Measurements from ENCODE around the gene BCL2L14.

The BCL2L14 gene

DNA sequence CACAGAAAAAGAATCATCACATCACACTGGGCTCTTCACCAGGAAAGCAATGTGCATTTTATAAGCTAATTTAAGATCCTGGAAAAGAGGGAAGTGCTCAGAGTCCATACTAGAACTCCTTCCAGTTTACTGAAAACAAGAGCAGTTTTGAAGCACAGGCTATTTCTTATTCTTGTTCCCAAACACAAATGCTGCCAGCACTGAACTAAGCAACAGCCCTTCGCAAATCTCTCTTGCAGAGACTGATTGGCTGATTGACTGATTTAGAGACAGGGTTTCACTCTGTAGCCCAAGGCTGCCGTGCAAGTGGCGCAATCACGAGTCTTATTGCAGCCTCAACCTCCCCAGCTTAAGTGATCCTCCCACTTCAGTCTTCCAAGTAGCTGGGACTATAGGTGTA lies 44.8 kb downstream of the BCL2L14 start:
- TF ChIP-seq, protein P1, sequence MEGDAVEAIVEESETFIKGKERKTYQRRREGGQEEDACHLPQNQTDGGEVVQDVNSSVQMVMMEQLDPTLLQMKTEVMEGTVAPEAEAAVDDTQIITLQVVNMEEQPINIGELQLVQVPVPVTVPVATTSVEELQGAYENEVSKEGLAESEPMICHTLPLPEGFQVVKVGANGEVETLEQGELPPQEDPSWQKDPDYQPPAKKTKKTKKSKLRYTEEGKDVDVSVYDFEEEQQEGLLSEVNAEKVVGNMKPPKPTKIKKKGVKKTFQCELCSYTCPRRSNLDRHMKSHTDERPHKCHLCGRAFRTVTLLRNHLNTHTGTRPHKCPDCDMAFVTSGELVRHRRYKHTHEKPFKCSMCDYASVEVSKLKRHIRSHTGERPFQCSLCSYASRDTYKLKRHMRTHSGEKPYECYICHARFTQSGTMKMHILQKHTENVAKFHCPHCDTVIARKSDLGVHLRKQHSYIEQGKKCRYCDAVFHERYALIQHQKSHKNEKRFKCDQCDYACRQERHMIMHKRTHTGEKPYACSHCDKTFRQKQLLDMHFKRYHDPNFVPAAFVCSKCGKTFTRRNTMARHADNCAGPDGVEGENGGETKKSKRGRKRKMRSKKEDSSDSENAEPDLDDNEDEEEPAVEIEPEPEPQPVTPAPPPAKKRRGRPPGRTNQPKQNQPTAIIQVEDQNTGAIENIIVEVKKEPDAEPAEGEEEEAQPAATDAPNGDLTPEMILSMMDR (IDR thresholded peaks at IDR 0.05), result no peak

DNA sequence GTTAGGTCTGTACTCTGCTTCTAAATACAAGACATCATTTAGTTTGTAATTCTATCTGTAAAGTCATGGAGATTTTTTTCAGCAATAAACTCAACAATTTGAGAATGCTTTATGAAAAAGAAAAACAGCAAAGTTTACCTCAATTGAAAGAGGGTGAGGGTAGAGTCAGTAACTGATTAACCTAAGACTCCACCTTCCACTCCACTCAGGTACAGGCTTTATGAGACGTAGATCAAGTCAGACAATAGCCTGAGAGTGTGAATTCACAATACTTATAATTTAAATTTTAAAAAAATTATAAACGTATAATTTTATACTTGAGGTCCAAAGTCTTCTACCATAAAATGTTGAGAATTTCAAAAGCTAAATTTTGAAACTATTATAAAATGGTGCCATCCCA lies 45.9 kb downstream of the BCL2L14 start:
- TF ChIP-seq, protein P1 (IDR thresholded peaks at IDR 0.05), result no peak

DNA sequence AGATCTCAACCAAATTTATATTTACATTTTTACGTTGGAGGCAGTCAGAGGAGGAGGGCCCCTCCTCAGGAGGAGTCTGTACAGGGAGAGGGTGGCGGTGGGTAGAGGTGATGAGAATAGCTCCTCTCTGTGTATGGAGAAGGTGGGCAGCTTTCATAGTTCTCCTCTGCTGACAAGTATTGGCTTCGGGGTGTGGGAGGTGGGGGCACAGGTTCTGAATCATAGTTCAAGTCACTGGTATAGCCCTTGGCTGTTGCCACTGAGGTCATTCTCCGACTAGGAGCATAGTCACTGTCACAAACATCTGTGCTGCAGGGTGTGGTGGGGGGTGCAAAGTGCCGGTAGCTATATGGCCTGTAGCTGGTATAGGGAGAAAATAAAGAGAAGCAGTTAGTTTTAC lies 50.3 kb downstream of the BCL2L14 start:
- TF ChIP-seq, protein P1 (IDR thresholded peaks at IDR 0.05), result no peak

DNA sequence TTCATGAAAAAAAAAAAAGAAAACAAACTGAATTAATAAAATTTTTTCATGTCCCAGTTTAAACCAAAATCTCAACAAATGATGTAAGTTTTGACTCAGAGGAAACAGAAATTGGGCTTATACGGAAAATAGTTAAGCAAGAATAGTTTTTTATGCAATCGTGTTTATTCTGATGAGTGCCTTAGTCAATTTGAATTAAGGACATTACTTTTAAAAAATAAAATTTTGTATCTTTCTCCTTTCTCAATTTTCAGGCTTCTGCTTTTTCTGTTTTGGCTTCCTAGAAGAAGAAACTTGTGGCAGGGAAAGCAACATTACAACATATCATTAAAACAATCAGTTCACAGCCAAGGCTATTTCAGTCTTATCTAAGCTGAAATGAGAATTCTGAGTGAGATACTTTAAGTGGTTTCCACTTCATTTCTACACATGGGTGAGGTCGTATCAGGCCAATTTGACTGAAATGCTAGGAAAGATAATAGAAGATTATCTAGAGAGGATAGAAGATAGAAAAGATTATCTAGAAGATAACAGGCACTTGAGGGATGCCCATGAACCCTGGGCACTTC lies 52.4 kb downstream of the BCL2L14 start:
- TF ChIP-seq, protein P1 (IDR thresholded peaks at IDR 0.05), result no peak

DNA sequence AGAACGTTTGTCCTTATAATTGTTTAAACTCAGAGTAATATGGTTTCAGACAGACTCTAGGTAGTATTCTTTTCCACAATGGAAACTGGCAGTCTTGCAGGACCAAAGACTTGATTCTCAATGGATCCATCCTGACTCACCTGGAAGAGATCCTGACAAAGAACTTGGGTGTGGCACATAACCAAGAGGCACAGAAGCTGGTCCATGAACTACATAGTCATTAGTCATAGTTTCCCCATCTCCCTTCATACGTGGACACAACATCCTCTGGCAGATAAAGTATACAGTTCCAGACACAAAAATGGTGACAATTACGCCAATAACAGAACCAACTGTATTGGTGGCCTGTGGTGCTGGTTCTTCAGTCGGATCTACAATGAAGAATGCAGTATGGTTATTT lies 55.8 kb downstream of the BCL2L14 start:
- TF ChIP-seq, protein P1 (IDR thresholded peaks at IDR 0.05), result no peak

DNA sequence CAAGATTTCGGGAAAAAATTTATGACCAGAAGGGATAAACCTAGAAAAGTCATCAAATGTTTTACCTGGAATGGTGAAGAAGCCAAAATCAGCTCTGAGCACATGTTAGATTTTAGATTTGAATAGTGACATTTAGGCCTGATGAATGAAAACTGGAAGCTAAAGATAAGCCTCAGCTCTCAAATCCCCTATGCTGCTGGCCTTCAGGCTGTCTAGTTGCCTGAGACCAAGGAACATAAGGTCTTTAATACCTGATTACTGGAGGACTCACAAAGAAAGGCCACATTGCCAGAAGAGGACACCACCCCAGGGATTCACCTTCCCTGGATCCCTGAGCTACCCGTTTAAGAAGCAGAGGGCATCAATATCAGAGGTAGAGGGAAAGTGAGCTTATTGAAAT lies 56.6 kb downstream of the BCL2L14 start:
- TF ChIP-seq, protein P1 (IDR thresholded peaks at IDR 0.05), result no peak

DNA sequence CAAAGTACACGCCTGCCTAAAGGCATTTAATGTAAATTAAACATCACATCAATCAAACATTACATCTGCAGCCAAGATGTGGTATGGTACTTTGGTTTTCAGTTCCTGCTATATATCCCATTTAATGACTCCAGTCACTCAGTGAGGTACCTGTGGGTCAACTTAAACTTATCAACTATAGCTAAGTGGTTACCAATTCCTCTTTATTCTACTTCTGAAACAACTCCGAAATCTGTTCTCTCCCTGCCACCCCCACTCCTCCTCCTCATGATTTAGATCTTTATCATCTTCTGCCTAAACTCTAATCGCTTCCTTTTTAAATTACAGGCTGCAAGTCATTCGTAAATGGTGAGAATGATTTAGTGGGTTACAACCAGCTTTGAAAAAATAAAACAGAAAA lies 57.9 kb downstream of the BCL2L14 start:
- TF ChIP-seq, protein P1 (IDR thresholded peaks at IDR 0.05), result no peak

DNA sequence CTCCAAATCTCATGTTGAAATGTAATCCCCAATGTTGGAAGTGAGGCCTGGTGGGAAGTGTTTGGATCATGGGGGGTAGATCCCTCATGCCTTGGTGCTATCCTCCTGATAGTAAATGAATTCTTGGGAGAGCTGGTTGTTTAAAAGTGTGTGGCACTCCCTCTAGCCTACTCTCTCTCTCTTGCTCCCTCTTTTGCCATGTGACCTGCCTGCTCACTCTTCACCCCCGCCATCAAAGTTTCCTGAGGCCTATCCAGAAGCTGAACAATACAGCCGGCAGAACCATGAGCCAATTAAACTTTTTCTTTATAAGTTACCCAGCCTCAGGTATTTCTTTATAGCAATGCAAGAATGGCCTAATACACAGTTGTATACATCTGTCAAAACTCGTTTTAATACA lies 62.5 kb downstream of the BCL2L14 start:
- TF ChIP-seq, protein P1 (IDR thresholded peaks at IDR 0.05), result no peak

Data from LNCAP (cell line).